HG02870 (cell line): ENCODE measurements around the gene MRPL21.
"Not testable (repeated sequence)": the region's sequence is repeated elsewhere in the genome, so short reads cannot be mapped to it uniquely, and the experiment has no call there.

Source experiments
- ATAC-seq: cut with Tn5 transposase; IDR thresholded peaks from one replicate; pipeline ENCODE4 v1.9.1; 2021; ENCODE audit warnings: mild to moderate bottlenecking, moderate library complexity; ENCODE audit not compliant: unreplicated experiment

The MRPL21 gene

GRCh38 chr11:68872216-68873003, 31.2 kb downstream of the MRPL21 start:
- ATAC-seq = no peak

- no peak for ATAC-seq
Observed at GRCh38 chr11:68870470-68870869, 33.2 kb downstream of the MRPL21 start.

GRCh38 chr11:68868221-68868835, 35.3 kb downstream of the MRPL21 start:
- no peak for ATAC-seq

GRCh38 chr11:68867066-68867465, 36.6 kb downstream of the MRPL21 start:
- no peak for ATAC-seq

- no peak for ATAC-seq
Observed at GRCh38 chr11:68865241-68865640, 38.4 kb downstream of the MRPL21 start.

GRCh38 chr11:68863553-68864265, 39.9 kb downstream of the MRPL21 start:
- ATAC-seq = no peak

- ATAC-seq = no peak
Observed at GRCh38 chr11:68862421-68862820, 41.2 kb downstream of the MRPL21 start.

- ATAC-seq = no peak
Observed at GRCh38 chr11:68859123-68859522, 44.5 kb downstream of the MRPL21 start.

- no peak for ATAC-seq
Observed at GRCh38 chr11:68857037-68857586, 46.5 kb downstream of the MRPL21 start.

GRCh38 chr11:68856425-68857030, 47.1 kb downstream of the MRPL21 start:
- not testable (repeated sequence) for ATAC-seq

- no peak for ATAC-seq
Observed at GRCh38 chr11:68855205-68855981, 48.2 kb downstream of the MRPL21 start.

GRCh38 chr11:68854273-68854958, 49.2 kb downstream of the MRPL21 start:
- no peak for ATAC-seq

GRCh38 chr11:68852628-68853027, 51.0 kb downstream of the MRPL21 start:
- no peak for ATAC-seq

- no peak for ATAC-seq
Observed at GRCh38 chr11:68848429-68848828, 55.2 kb downstream of the MRPL21 start.

GRCh38 chr11:68847395-68847794, 56.2 kb downstream of the MRPL21 start:
- no peak for ATAC-seq

- no peak for ATAC-seq
Observed at GRCh38 chr11:68845351-68846002, 58.2 kb downstream of the MRPL21 start.

- ATAC-seq = no peak
Observed at GRCh38 chr11:68844801-68845200, 58.8 kb downstream of the MRPL21 start.

GRCh38 chr11:68844376-68844775, 59.3 kb downstream of the MRPL21 start:
- ATAC-seq = no peak

GRCh38 chr11:68843703-68844312, 59.8 kb downstream of the MRPL21 start:
- ATAC-seq = no peak
